ENCODE data around the gene SLC9A9. TPM values are rescaled to one million over a fixed set of nuclear protein-coding genes. Genes with fewer than 3 reads are reported as not detected.

Gene SLC9A9
- total RNA-seq, 2 donors from 2014 or later, result 1.3 to 3.7 TPM

DNA sequence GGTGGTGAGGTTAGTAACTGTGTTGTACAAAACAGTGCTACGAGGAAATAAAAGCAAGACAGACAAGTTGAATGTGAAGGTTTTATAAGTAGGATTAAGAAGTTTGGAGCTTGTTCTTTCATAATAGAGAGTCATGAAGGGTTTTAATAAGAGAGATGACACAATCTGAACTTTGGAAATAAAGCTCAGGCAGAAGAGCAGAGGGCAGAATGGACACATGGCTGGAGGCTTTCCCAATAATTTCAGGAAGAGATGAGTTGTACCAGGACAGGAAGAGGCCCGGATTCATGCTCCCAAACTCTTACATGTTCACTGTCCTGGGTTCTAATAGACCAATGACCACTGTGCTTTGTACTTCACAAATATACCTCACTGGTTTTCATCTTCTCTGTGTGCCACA is 194.8 kb downstream of the SLC9A9 start:
- H3K4me3 Mint-ChIP-seq, result no peak overlapping the region
- H3K4me1 Mint-ChIP-seq, result peaks cover 4% of the 10 kb centered on the region
- H3K27me3 ChIP-seq (ENCODE audit: control insufficient read depth, insufficient read depth, low read length, poor library complexity, severe bottlenecking), result no peaks in the 10 kb centered on the region
- no peak overlapping the region for H3K9ac ChIP-seq (ENCODE audit: extremely low read depth, low read length, poor library complexity, severe bottlenecking)
- H3K36me3 ChIP-seq (ENCODE audit: control insufficient read depth, insufficient read depth, low read length), result no peaks in the 10 kb centered on the region
- H3K36me3 Mint-ChIP-seq (ENCODE audit: low read depth), result no peaks in the 10 kb centered on the region
- H3K27ac Mint-ChIP-seq, result no peak overlapping the region
- H3K9me3 Mint-ChIP-seq, result no peaks in the 10 kb centered on the region
- TF ChIP-seq, protein P1, sequence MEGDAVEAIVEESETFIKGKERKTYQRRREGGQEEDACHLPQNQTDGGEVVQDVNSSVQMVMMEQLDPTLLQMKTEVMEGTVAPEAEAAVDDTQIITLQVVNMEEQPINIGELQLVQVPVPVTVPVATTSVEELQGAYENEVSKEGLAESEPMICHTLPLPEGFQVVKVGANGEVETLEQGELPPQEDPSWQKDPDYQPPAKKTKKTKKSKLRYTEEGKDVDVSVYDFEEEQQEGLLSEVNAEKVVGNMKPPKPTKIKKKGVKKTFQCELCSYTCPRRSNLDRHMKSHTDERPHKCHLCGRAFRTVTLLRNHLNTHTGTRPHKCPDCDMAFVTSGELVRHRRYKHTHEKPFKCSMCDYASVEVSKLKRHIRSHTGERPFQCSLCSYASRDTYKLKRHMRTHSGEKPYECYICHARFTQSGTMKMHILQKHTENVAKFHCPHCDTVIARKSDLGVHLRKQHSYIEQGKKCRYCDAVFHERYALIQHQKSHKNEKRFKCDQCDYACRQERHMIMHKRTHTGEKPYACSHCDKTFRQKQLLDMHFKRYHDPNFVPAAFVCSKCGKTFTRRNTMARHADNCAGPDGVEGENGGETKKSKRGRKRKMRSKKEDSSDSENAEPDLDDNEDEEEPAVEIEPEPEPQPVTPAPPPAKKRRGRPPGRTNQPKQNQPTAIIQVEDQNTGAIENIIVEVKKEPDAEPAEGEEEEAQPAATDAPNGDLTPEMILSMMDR (conservative IDR thresholded peaks at IDR 0.05), result no peak
- 94 to 100% methylated on average over 1 to 2 of the region's 2 CpGs for WGBS, 2 experiments (ENCODE audit: insufficient coverage in 1 of 2, insufficient read length in 1 of 2)
- no peaks in the 10 kb centered on the region for H3K4me1 ChIP-seq (ENCODE audit: control insufficient read depth, insufficient read depth, low read length)
- H3K27ac ChIP-seq (ENCODE audit: low read depth, low read length), result no peak overlapping the region
- no peak for DNase-seq
- no peaks in the 10 kb centered on the region for H3K9me3 ChIP-seq (ENCODE audit: control insufficient read depth, low read length)
- H3K27me3 Mint-ChIP-seq (ENCODE audit: insufficient read depth), result no peaks in the 10 kb centered on the region
- H3K4me3 ChIP-seq (ENCODE audit: low read length), result no peak overlapping the region

DNA sequence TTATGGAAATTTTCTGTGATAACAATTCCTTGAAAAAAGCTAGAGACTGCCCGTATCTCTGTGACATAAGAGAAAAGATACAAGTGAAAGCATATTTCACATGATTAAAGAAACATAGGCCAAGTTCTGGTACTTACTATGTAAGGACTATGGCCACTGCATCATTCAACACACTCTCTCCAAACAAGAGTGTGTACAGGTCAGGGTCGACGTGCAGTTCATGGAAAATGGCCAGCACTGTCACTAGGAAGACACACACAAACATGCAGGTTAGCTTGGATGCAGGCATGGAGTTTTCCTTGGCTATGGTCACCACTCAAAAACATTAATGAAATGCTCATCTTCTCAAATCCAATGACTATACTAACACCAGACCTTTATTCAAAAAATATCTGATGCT is 196.2 kb downstream of the SLC9A9 start:
- Mint-ChIP-seq H3K27me3 (ENCODE audit: insufficient read depth) (no peaks in the 10 kb centered on the region), H3K36me3 (ENCODE audit: low read depth) (no peaks in the 10 kb centered on the region), H3K4me1 (peaks cover 4% of the 10 kb centered on the region), H3K4me3 (no peak overlapping the region), H3K9me3 (no peaks in the 10 kb centered on the region), H3K27ac (no peak overlapping the region)
- 93 to 99% methylated on average over 3 of the region's 3 CpGs for WGBS, 2 experiments (ENCODE audit: insufficient coverage in 1 of 2, insufficient read length in 1 of 2)
- Histone ChIP-seq H3K9me3 (ENCODE audit: control insufficient read depth, low read length) (no peaks in the 10 kb centered on the region), H3K27ac (ENCODE audit: low read depth, low read length) (no peak overlapping the region), H3K36me3 (ENCODE audit: control insufficient read depth, insufficient read depth, low read length) (no peaks in the 10 kb centered on the region), H3K9ac (ENCODE audit: extremely low read depth, low read length, poor library complexity, severe bottlenecking) (no peak overlapping the region), H3K4me1 (ENCODE audit: control insufficient read depth, insufficient read depth, low read length) (no peaks in the 10 kb centered on the region), H3K4me3 (ENCODE audit: low read length) (no peak overlapping the region), H3K27me3 (ENCODE audit: control insufficient read depth, insufficient read depth, low read length, poor library complexity, severe bottlenecking) (no peaks in the 10 kb centered on the region)
- TF ChIP-seq, protein P1 (conservative IDR thresholded peaks at IDR 0.05), result no peak
- DNase-seq, result no peak

DNA sequence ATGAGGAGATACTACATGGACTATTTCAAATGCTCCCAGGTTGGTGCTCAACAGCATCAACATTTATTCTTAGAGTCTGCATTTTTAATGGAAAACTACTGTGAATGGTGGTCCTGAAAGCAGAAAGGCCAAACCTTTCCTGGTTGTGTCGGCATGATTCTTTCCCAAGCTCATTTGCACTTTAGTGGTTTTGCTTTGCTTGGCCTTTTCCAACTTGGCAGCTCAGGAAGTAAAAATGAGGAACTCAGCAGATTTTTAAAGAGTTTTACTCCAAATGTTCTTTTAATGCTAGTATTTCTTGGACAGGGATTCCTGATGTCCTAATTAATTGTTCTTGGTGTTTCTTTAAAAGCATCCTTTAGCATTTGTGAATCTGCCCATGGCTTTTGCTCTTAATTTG is 197.4 kb downstream of the SLC9A9 start:
- Mint-ChIP-seq H3K36me3 (ENCODE audit: low read depth) (no peaks in the 10 kb centered on the region), H3K4me1 (peaks cover 4% of the 10 kb centered on the region), H3K9me3 (no peaks in the 10 kb centered on the region), H3K27me3 (ENCODE audit: insufficient read depth) (no peaks in the 10 kb centered on the region), H3K27ac (no peak overlapping the region), H3K4me3 (no peak overlapping the region)
- TF ChIP-seq, protein P1 (conservative IDR thresholded peaks at IDR 0.05), result no peak
- no peaks in the 10 kb centered on the region for H3K4me1 ChIP-seq (ENCODE audit: control insufficient read depth, insufficient read depth, low read length)
- no peaks in the 10 kb centered on the region for H3K36me3 ChIP-seq (ENCODE audit: control insufficient read depth, insufficient read depth, low read length)
- no peak overlapping the region for H3K4me3 ChIP-seq (ENCODE audit: low read length)
- no peak overlapping the region for H3K9ac ChIP-seq (ENCODE audit: extremely low read depth, low read length, poor library complexity, severe bottlenecking)
- no peaks in the 10 kb centered on the region for H3K9me3 ChIP-seq (ENCODE audit: control insufficient read depth, low read length)
- no peak for DNase-seq
- WGBS, 2 experiments (ENCODE audit: insufficient coverage in 1 of 2, insufficient read length in 1 of 2), result 97 to 100% methylated on average over 1 of the region's 1 CpG
- H3K27me3 ChIP-seq (ENCODE audit: control insufficient read depth, insufficient read depth, low read length, poor library complexity, severe bottlenecking), result no peaks in the 10 kb centered on the region
- no peak overlapping the region for H3K27ac ChIP-seq (ENCODE audit: low read depth, low read length)
